H1 (cell line): ENCODE results near the gene ICE1. TPM values are rescaled to one million over a fixed set of nuclear protein-coding genes. Genes with fewer than 3 reads are reported as not detected.

Experiments used
- CTCF ChIA-PET: fragments of 300-600 bp; sonication (Branson Sonifier 250); formaldehyde crosslinking; loops from one replicate; lab custom pipeline; 2021; ENCODE audit not compliant: partially characterized antibody; lab: Charles Lee
- POLR2A ChIA-PET: fragments of 300-600 bp; sonication (Branson Sonifier 250); formaldehyde crosslinking; loops from one replicate; lab custom pipeline; 2021; ENCODE audit warnings: inconsistent platforms; ENCODE audit not compliant: partially characterized antibody; lab: Charles Lee
- DNase-seq, 2 experiments: peaks; one replicate each; pipeline versions ENCODE4 v3.0.0 to v3.0.0-alpha.2; 2010 to 2022; ENCODE audit warnings: low spot score in 2 of 2, low read depth in 1 of 2, mixed read lengths in 1 of 2
- FAIRE-seq: peaks from 2 replicates; lab custom pipeline; 2011; peaks lifted over from hg19 to GRCh38; lab: Jason Lieb, UNC
- H2AFZ ChIP-seq: 2 replicates; pipeline ENCODE4 v1.8.1; 2012; ENCODE audit warnings: low read length, inconsistent platforms
- H2AK5ac ChIP-seq: 2 replicates; pipeline ENCODE4 v1.6.1; 2013; ENCODE audit warnings: low read depth, low read length
- H2BK120ac ChIP-seq: replicated peaks from 2 replicates; pipeline ENCODE3; 2013; ENCODE audit warnings: low read depth, low read length, inconsistent platforms
- H2BK12ac ChIP-seq: 2 replicates; pipeline ENCODE4 v1.6.1; 2013; ENCODE audit warnings: low read depth, low read length
- H2BK15ac ChIP-seq: 2 replicates; pipeline ENCODE4 v1.6.1; 2013; ENCODE audit warnings: low read length
- H2BK20ac ChIP-seq: 2 replicates; pipeline ENCODE4 v1.6.1; 2013; ENCODE audit warnings: low read length
- H2BK5ac ChIP-seq: 2 replicates; pipeline ENCODE4 v1.6.1; 2013; ENCODE audit warnings: low read depth, low read length
- H3K14ac ChIP-seq: 2 replicates; pipeline ENCODE4 v1.6.1; 2013; ENCODE audit warnings: inconsistent platforms; ENCODE audit not compliant: insufficient read length
- H3K18ac ChIP-seq: 2 replicates; pipeline ENCODE4 v1.6.1; 2013; ENCODE audit warnings: low read length; ENCODE audit errors: extremely low read depth
- H3K23ac ChIP-seq: 2 replicates; pipeline ENCODE4 v1.6.1; 2013; ENCODE audit warnings: inconsistent platforms; ENCODE audit not compliant: insufficient read length
- H3K23me2 ChIP-seq: 2 replicates; pipeline ENCODE4 v1.6.1; 2013; ENCODE audit warnings: low read depth, low read length
- H3K27ac ChIP-seq: 2 replicates; pipeline ENCODE4 v1.6.1; 2011; ENCODE audit warnings: low read depth, low read length, inconsistent platforms
- H3K27me3 ChIP-seq, 4 experiments: replicated peaks in 1 of 4; 1 replicate in 1 of 4; 2 replicates in 3 of 4; pipeline versions ENCODE4 v1.6.1 to v1.8.1; 2011 to 2013; ENCODE audit warnings: low read length in 3 of 4, mild to moderate bottlenecking in 3 of 4, inconsistent platforms in 2 of 4, mixed read lengths in 2 of 4, moderate library complexity in 1 of 4; ENCODE audit not compliant: control insufficient read depth in 3 of 4, insufficient read depth in 3 of 4; ENCODE audit errors: extremely low read depth in 1 of 4
- H3K36me3 ChIP-seq, 4 experiments: 2 replicates each; pipeline versions ENCODE4 v1.6.1 to v1.8.1; 2011 to 2013; ENCODE audit warnings: mild to moderate bottlenecking in 4 of 4, low read length in 3 of 4, moderate library complexity in 2 of 4, control low read depth in 1 of 4, inconsistent platforms in 1 of 4; ENCODE audit not compliant: insufficient read depth in 4 of 4, control insufficient read depth in 2 of 4
- H3K4ac ChIP-seq: replicated peaks from 2 replicates; pipeline ENCODE3; 2013; ENCODE audit warnings: low read length, low read depth, mixed read lengths, inconsistent platforms; ENCODE audit not compliant: insufficient read length
- H3K4me1 ChIP-seq, 4 experiments: replicated peaks in 1 of 4; 1 replicate in 1 of 4; 2 replicates in 3 of 4; pipeline versions ENCODE4 v1.6.1 to v1.8.1; 2011 to 2013; ENCODE audit warnings: low read length in 3 of 4, inconsistent platforms in 2 of 4, mixed read lengths in 1 of 4; ENCODE audit not compliant: insufficient read depth in 4 of 4, control insufficient read depth in 3 of 4
- H3K4me2 ChIP-seq, 2 experiments: 2 replicates each; pipeline versions ENCODE4 v1.6.1 to v1.8.1; 2011 to 2013; ENCODE audit warnings: low read depth in 2 of 2, low read length in 2 of 2, control low read depth in 1 of 2, inconsistent platforms in 1 of 2, mild to moderate bottlenecking in 1 of 2; ENCODE audit not compliant: insufficient read depth in 1 of 2
- H3K4me3 ChIP-seq, 4 experiments: fragments of 200-600, 300-600 bp in 1 of 4; sonication (generic), shearing (Covaris generic), sonication (Bioruptor Twin) in 1 of 4; 2 replicates each; pipeline versions ENCODE4 v1.5.1 to v1.8.1; 2011 to 2016; ENCODE audit warnings: low read length in 4 of 4, low read depth in 3 of 4, control low read depth in 2 of 4, inconsistent platforms in 2 of 4, mild to moderate bottlenecking in 2 of 4, mixed read lengths in 1 of 4, moderate library complexity in 1 of 4; ENCODE audit not compliant: insufficient read depth in 2 of 4; ENCODE audit errors: extremely low read depth in 1 of 4
- H3K56ac ChIP-seq: replicated peaks from 2 replicates; pipeline ENCODE3; 2013; ENCODE audit warnings: low read depth, mild to moderate bottlenecking, mixed read lengths, low read length, inconsistent platforms; ENCODE audit not compliant: insufficient read length
- H3K79me1 ChIP-seq: 2 replicates; pipeline ENCODE4 v1.6.1; 2013; ENCODE audit warnings: low read depth, low read length, control low read depth
- H3K79me2 ChIP-seq, 2 experiments: 2 replicates each; pipeline versions ENCODE4 v1.6.1 to v1.8.1; 2012 to 2013; ENCODE audit warnings: low read length in 2 of 2, mild to moderate bottlenecking in 2 of 2, inconsistent platforms in 1 of 2; ENCODE audit not compliant: insufficient read depth in 2 of 2, control insufficient read depth in 1 of 2
- H3K9ac ChIP-seq, 4 experiments: replicated peaks in 1 of 4; 1 replicate in 1 of 4; 2 replicates in 3 of 4; pipeline versions ENCODE4 v1.6.1 to v1.8.1; 2011 to 2013; ENCODE audit warnings: low read depth in 3 of 4, low read length in 3 of 4, control low read depth in 2 of 4, mild to moderate bottlenecking in 2 of 4, moderate library complexity in 2 of 4, inconsistent platforms in 1 of 4; ENCODE audit errors: extremely low read depth in 1 of 4
- H3K9me3 ChIP-seq, 2 experiments: 2 replicates each; pipeline versions ENCODE4 v1.6.1 to v1.8.1; 2012 to 2013; ENCODE audit warnings: mild to moderate bottlenecking in 2 of 2, moderate library complexity in 2 of 2, control low read depth in 1 of 2, inconsistent platforms in 1 of 2, low read depth in 1 of 2, low read length in 1 of 2, mixed read lengths in 1 of 2; ENCODE audit not compliant: insufficient read depth in 2 of 2
- H4K20me1 ChIP-seq, 2 experiments: replicated peaks in 1 of 2; 2 replicates each; pipeline versions ENCODE3 to v1.8.1; 2011 to 2013; ENCODE audit warnings: inconsistent platforms in 2 of 2, low read length in 2 of 2, mild to moderate bottlenecking in 1 of 2; ENCODE audit not compliant: insufficient read depth in 2 of 2, control insufficient read depth in 1 of 2
- H4K5ac ChIP-seq: 2 replicates; pipeline ENCODE4 v1.6.1; 2013; ENCODE audit warnings: low read length, low read depth, mixed read lengths, inconsistent platforms; ENCODE audit not compliant: insufficient read length
- H4K8ac ChIP-seq: 2 replicates; pipeline ENCODE4 v1.8.0; 2013; ENCODE audit warnings: mild to moderate bottlenecking, moderate library complexity, low read length, inconsistent platforms; ENCODE audit not compliant: insufficient read depth; ENCODE audit errors: extremely low read depth
- H4K91ac ChIP-seq: replicated peaks from 2 replicates; pipeline ENCODE3; 2013; ENCODE audit warnings: low read length, mixed read lengths, inconsistent platforms; ENCODE audit not compliant: insufficient read length
- CBX5 ChIP-seq: fragments of 300-800, 300-1000 bp; sonication (generic); IDR thresholded peaks from 2 replicates; pipeline ENCODE4 v1.7.1; 2016; ENCODE audit warnings: antibody characterized with exemption, low read length, low read depth
- CHD2 ChIP-seq: IDR thresholded peaks from 2 replicates; pipeline ENCODE4 v1.6.1; 2012; ENCODE audit warnings: low read length, improper control_type of control experiment
- GABPA ChIP-seq: IDR thresholded peaks from 2 replicates; pipeline ENCODE4 v1.6.1; 2011; ENCODE audit warnings: mild to moderate bottlenecking, low read length, moderate library complexity, borderline replicate concordance; ENCODE audit not compliant: insufficient read depth
- GTF2F1 ChIP-seq: IDR thresholded peaks from 2 replicates; pipeline ENCODE4 v1.6.1; 2012; ENCODE audit warnings: low read depth, low read length, improper control_type of control experiment, borderline replicate concordance
- JUND ChIP-seq: IDR thresholded peaks from 2 replicates; pipeline ENCODE4 v1.6.1; 2011; ENCODE audit warnings: mild to moderate bottlenecking, improper control_type of control experiment, low read length
- SIX5 ChIP-seq: IDR thresholded peaks from 2 replicates; pipeline ENCODE4 v1.6.1; 2011; ENCODE audit warnings: mild to moderate bottlenecking, low read depth, low read length
- TAF1 ChIP-seq: IDR thresholded peaks from 2 replicates; pipeline ENCODE4 v1.6.1; 2011; ENCODE audit warnings: mild to moderate bottlenecking, low read depth, low read length
- TCF12 ChIP-seq: IDR thresholded peaks from 2 replicates; pipeline ENCODE4 v1.6.1; 2011; ENCODE audit warnings: low read depth, mild to moderate bottlenecking, low read length
- WGBS, 2 experiments: shearing (Covaris generic) in 1 of 2; methylation state at CpG; one replicate each; pipeline versions ENCODE4 v1.1.6 to v1.1.7; 2013 to 2015; ENCODE audit warnings: low lambda C conversion rate in 2 of 2, mixed read lengths in 2 of 2, inconsistent platforms in 1 of 2, low coverage in 1 of 2, missing lambda C conversion rate in 1 of 2; ENCODE audit not compliant: insufficient replicate concordance in 2 of 2, insufficient coverage in 1 of 2, insufficient read length in 1 of 2; ENCODE audit errors: extremely low coverage in 1 of 2, missing lambda C conversion rate in 1 of 2; 5-methylcytosine and 5-hydroxymethylcytosine counted together
- polyA plus RNA-seq, 7 experiments: library from polyadenylated mRNA; depleted of rRNA in 3 of 7; stranded (reverse) in 5 of 7; unstranded in 2 of 7; fragments of >200 nt in 5 of 7; fragments of 200-250 nt in 2 of 7; gene quantifications; 1 replicate in 5 of 7; 2 replicates in 1 of 7; 4 replicates in 1 of 7; pipeline versions ENCODE4 v1.2.1 to v1.2.3, GENCODE V29; 2011 to 2013; ENCODE audit warnings: missing spikeins in 2 of 7, mixed read lengths in 2 of 7
- total RNA-seq: library from RNA; stranded (reverse); fragmentation: NEBNext Ultra II Directional; extraction: Animal tissue kit (Norgen Biotek cat#: 25700); gene quantifications from 2 replicates; pipeline ENCODE4 v1.2.1, GENCODE V29; 2021
- TF ChIP-seq, protein P1 (sequence below): IDR thresholded peaks from 2 replicates; pipeline ENCODE4 v1.6.1; 2012; ENCODE audit warnings: low read length, inconsistent platforms

The ICE1 gene
- total and polyA plus RNA-seq, 2 of the 8 experiments (the other 6 are each of a cell fraction or from before 2014, with no cell fraction given) = 11.8 to 53.9 TPM

DNA sequence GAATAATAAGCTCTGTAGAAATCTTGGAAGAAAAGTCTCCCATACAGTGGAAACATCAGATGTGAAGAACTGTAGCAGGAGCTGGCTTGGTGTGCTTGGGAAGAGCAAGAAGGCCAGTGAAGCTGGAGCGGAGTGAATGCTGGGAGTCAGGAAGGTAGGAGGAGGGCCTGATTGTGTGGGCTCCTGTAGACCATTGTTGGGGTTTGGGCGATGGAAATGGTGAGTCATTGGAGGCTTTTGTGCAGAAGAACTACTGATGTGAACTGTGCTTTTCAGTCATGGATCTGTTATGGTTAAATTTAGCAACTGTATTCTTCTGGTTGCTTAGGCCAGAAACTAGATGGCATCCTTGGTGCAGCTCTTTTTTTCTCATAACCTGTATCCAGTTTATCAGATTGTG is 2.3 kb downstream of the ICE1 start:
- Histone ChIP-seq H3K14ac (no peak overlapping the region), H2BK120ac (no peak overlapping the region), H4K91ac (no peak overlapping the region), H3K23me2 (peaks cover 16% of the 10 kb centered on the region), H3K4me3 (0 out of 8 replicates have a peak overlapping the region, but pooled peaks of 1 of the 4 experiments have one; percentile 4), H3K27ac (no peak overlapping the region), H2AK5ac (no peak overlapping the region), H2BK20ac (no peak overlapping the region), H3K4ac (no peak overlapping the region), H2BK12ac (no peak overlapping the region), H4K20me1 (peaks cover 18 to 19% of the 10 kb centered on the region in 2 experiments), H3K36me3 (no peaks in the 10 kb centered on the region), H3K18ac (no peak overlapping the region), H2BK5ac (no peak overlapping the region), H4K8ac (no peak overlapping the region), H3K79me2 (peaks cover 50 to 72% of the 10 kb centered on the region in 2 experiments), H2AFZ (no peak overlapping the region), H2BK15ac (no peak overlapping the region), H3K4me1 (peaks cover 5 to 15% (median 10%) of the 10 kb centered on the region in 4 experiments; a peak in 6 of 7 replicates), H4K5ac (no peak overlapping the region), H3K23ac (no peak overlapping the region), H3K9ac (no peak overlapping the region), H3K79me1 (peaks cover 18% of the 10 kb centered on the region), H3K27me3 (no peaks in the 10 kb centered on the region), H3K9me3 (no peaks in the 10 kb centered on the region), H3K4me2 (peak overlapping the region; percentile 9 to 92; a peak in 1 of 4 replicates), H3K56ac (no peak overlapping the region)
- TF ChIP-seq TAF1 (no peak), SIX5 (no peak), CHD2 (no peak), GTF2F1 (no peak), GABPA (no peak), JUND (peak; percentile 39; the same call in 1 of the 2 replicates), CBX5 (no peak), TCF12 (no peak)
- TF ChIP-seq, protein P1, sequence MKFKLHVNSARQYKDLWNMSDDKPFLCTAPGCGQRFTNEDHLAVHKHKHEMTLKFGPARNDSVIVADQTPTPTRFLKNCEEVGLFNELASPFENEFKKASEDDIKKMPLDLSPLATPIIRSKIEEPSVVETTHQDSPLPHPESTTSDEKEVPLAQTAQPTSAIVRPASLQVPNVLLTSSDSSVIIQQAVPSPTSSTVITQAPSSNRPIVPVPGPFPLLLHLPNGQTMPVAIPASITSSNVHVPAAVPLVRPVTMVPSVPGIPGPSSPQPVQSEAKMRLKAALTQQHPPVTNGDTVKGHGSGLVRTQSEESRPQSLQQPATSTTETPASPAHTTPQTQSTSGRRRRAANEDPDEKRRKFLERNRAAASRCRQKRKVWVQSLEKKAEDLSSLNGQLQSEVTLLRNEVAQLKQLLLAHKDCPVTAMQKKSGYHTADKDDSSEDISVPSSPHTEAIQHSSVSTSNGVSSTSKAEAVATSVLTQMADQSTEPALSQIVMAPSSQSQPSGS = no peak
- ChIA-PET CTCF (interaction anchor here (0.9 kb wide), 1 partner anchor 123 kb away, joined by 3 read pairs; no protein-coding TSS in a partner anchor), POLR2A (no interaction called here)
- WGBS, 2 experiments = 89% methylated on average over 2 of the region's 2 CpGs; no CpG with 5 or more reads in 1 of the 2 experiments
- FAIRE-seq (no peak), DNase-seq (no peak)
